WERI-Rb-1 (cell line): ENCODE data around the gene SBNO1.

Experiments
- DNase-seq: peaks from one replicate; pipeline ENCODE4 v3.0.0-alpha.2; 2020
- H3K27ac ChIP-seq: fragments of 250-450 bp; sonication (Bioruptor Pico); 2 replicates; pipeline ENCODE4 v1.5.1; 2020; ENCODE audit warnings: mild to moderate bottlenecking, moderate library complexity
- H3K27me3 ChIP-seq: fragments of 250-450 bp; sonication (Bioruptor Pico); 2 replicates; pipeline ENCODE4 v1.5.1; 2021; ENCODE audit warnings: mild to moderate bottlenecking, low read depth, moderate library complexity; ENCODE audit not compliant: insufficient read depth, severe bottlenecking
- H3K36me3 ChIP-seq: fragments of 250-450 bp; sonication (Bioruptor Pico); 2 replicates; pipeline ENCODE4 v1.5.1; 2020; ENCODE audit warnings: mild to moderate bottlenecking, moderate library complexity
- H3K4me3 ChIP-seq: 2 replicates; pipeline ENCODE4 v1.5.1; 2011; ENCODE audit warnings: low read depth, mild to moderate bottlenecking, control low read depth, low read length
- H3K9me3 ChIP-seq: fragments of 250-450 bp; sonication (Bioruptor Pico); 2 replicates; pipeline ENCODE4 v1.5.1; 2021; ENCODE audit warnings: mild to moderate bottlenecking, moderate library complexity; ENCODE audit not compliant: severe bottlenecking
- CTCF ChIP-seq: IDR thresholded peaks from 2 replicates; pipeline ENCODE4 v1.5.1; 2011; ENCODE audit warnings: low read depth, mild to moderate bottlenecking, control low read depth, inconsistent platforms, low read length

The SBNO1 gene

GRCh38 chr12:123396954-123397353, 32.3 kb upstream of the SBNO1 start:
- no peak overlapping the region for H3K27ac ChIP-seq
- H3K9me3 ChIP-seq: no peaks in the 10 kb centered on the region
- peaks cover 83% of the 10 kb centered on the region for H3K36me3 ChIP-seq
- no peak for DNase-seq
- no peaks in the 10 kb centered on the region for H3K27me3 ChIP-seq
- TF ChIP-seq CTCF: no peak
- H3K4me3 ChIP-seq: no peak overlapping the region

- Histone ChIP-seq H3K4me3 (no peak overlapping the region), H3K27me3 (no peaks in the 10 kb centered on the region), H3K36me3 (peaks cover 86% of the 10 kb centered on the region), H3K9me3 (no peaks in the 10 kb centered on the region), H3K27ac (no peak overlapping the region)
- DNase-seq: no peak
- TF ChIP-seq CTCF: no peak
These were observed 31.9 kb upstream of the SBNO1 start for GRCh38 chr12:123396543-123396942.

GRCh38 chr12:123395236-123395635, 30.6 kb upstream of the SBNO1 start:
- H3K36me3 ChIP-seq: peaks cover 94% of the 10 kb centered on the region
- H3K27ac ChIP-seq: no peak overlapping the region
- TF ChIP-seq CTCF: no peak
- no peak for DNase-seq
- no peaks in the 10 kb centered on the region for H3K9me3 ChIP-seq
- H3K27me3 ChIP-seq: no peaks in the 10 kb centered on the region
- no peak overlapping the region for H3K4me3 ChIP-seq

GRCh38 chr12:123393747-123394146, 29.1 kb upstream of the SBNO1 start:
- H3K9me3 ChIP-seq: no peaks in the 10 kb centered on the region
- DNase-seq: no peak
- H3K4me3 ChIP-seq: no peak overlapping the region
- no peaks in the 10 kb centered on the region for H3K27me3 ChIP-seq
- no peak for TF ChIP-seq CTCF
- no peak overlapping the region for H3K27ac ChIP-seq
- H3K36me3 ChIP-seq: peaks cover 82% of the 10 kb centered on the region

GRCh38 chr12:123391546-123392343, 27.1 kb upstream of the SBNO1 start:
- no peak for DNase-seq
- TF ChIP-seq CTCF: no peak
- no peaks in the 10 kb centered on the region for H3K27me3 ChIP-seq
- peaks cover 64% of the 10 kb centered on the region for H3K36me3 ChIP-seq
- no peak overlapping the region for H3K4me3 ChIP-seq
- no peak overlapping the region for H3K27ac ChIP-seq
- no peaks in the 10 kb centered on the region for H3K9me3 ChIP-seq
